HG02870 (cell line): ENCODE data around the gene DGKB.

Source experiments
- ATAC-seq: cut with Tn5 transposase; IDR thresholded peaks from one replicate; pipeline ENCODE4 v1.9.1; 2021; ENCODE audit warnings: mild to moderate bottlenecking, moderate library complexity; ENCODE audit not compliant: unreplicated experiment

DGKB gene

DNA sequence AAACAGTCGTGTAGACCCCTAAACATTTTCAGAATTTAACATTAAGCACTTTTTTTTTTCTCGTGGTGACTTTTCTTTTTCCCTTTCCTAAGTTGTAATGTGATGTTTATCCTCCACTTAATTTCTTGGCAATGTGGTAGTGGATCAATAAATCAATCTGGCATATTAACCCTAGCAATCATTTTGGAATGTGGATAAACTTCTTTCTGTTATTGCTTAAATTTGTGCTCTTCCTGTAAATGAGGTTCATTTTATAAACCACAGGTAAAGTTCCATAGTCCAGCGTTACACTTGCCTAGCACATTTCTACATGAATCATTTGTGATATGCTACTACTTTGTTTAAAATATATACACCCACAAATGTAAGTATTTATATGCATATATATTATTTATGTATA, 665.7 kb downstream of the DGKB start:
- no peak for ATAC-seq

DNA sequence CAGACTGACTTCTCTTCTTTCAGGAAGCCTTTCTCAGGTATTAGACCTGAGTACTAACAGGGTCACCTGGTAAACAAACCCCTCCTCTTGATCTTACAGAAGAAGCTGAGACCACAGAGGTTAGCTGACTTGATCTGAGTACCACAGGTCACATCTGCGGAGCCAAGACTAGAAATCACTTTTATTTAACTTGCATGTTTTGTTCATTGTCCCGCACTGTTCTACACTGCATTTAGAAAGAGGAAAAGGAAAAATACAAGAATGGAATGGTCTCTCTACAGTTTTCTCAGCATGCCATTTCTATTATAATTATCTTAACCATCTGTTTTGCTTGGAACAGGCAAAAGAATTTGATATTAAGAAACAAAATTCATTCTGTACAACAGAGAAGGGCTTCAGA, 667.5 kb downstream of the DGKB start:
- ATAC-seq: no peak

DNA sequence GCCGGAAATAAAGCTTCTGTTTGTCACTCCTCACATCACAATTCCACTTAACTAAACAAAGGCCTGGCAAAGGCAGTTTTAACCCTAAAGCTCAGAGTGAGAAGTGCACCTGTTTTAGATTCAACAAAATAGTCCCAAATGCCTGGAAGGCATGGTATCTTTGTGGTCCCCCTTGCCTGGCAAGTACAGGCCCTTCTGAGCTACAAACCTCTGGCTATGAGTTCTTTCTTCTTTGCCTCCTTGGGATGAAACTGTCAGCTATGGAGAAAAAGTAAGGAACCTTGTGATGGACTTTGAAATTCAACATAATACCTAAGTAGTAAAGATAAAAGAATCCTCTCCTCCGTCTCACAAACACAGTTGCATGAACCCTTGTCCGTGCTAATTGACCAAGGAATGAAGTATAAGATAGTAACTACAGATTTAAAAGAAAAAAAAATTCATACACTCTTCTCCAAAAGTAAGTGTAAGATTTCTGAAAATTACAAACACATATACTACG, 668.6 kb downstream of the DGKB start:
- ATAC-seq: no peak

DNA sequence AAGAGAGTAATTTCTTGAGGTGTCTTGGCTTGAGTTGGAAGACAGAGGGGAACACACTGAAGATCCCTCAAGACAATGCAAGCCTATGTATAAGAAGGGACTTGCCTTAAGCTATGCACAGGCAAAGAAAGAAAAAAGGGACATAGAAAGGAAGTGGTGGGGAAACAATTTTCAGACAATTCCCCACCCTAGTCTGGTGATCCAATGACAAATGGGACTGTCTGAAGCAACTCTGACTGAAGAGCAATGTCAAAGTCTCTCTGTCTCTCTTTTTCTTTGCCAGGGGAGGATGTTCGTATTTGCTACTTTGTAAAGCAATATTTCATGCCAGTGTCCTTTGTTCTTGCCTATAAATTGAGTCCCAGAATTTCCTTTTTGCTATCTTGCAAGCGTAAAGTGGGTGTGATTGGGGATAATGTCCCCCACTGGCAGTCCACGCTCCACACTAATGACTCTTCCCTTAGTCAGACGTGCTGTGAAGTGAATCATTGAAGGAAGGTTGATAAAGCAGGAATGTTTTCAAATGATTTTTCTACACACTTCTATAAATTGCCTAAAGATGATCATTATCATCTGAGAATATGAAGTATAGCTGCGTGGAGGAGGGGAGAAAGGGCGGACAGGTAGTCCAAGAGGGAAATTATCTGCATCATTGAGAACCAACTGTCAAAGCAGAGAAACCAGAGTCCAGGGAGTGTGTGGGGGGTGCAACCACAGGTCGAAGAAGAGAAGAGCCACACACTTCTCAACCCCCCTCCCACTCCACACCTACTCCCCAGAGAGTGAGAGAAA, 669.3 kb downstream of the DGKB start:
- no peak for ATAC-seq

DNA sequence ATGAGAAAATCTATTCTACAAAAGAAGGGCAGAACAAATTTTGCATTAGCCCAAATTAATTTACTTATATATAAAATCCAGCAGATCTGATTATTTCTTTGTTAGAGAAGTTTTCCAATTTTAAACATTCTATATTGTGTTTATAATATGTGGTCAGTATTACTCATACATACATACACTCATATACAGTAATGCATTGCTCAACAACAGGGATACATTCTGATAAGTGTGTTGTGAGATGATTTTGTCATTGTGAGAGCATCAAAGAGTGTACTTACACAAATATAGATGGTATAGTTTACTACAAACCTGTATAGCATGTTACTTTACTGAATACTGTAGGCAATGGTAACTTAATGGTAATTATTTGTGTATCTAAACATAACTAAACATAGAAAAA, 673.5 kb downstream of the DGKB start:
- no peak for ATAC-seq

DNA sequence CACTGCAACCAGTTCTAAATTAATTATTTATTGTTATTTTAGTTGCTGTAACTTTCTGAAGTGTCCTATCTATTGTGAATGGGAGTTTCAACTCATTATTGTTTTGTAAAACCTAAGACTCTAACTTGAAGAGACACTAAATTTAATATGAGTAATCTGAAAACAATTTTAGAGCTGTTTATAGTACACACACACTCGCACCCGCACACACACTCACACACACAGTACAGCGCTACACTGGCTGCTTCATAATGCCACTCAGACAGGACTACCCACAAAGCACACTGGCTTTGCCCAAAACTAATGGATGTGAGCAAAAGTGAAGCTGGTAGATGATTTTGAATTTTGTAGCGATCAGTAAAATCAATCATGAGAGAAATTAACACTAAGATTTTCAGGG, 674.2 kb downstream of the DGKB start:
- ATAC-seq: no peak

DNA sequence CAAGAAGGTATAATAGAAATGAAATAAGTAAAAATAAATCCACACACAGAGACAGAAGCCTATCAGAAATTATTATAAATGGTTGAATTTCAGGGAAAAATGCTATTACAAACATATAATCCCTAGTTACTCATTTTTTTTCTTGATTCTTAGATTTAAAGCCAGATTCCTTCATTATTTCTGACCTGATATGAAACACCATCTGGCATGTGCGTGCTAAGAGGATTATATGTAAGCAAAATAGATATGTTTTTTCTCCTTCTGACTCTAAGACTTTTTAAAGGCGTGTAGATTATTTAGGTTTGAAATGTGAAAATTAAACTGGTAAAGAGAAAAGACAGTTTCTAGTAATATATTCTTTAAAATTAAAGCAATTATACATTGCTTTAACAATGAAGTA, 676.4 kb downstream of the DGKB start:
- ATAC-seq: no peak

DNA sequence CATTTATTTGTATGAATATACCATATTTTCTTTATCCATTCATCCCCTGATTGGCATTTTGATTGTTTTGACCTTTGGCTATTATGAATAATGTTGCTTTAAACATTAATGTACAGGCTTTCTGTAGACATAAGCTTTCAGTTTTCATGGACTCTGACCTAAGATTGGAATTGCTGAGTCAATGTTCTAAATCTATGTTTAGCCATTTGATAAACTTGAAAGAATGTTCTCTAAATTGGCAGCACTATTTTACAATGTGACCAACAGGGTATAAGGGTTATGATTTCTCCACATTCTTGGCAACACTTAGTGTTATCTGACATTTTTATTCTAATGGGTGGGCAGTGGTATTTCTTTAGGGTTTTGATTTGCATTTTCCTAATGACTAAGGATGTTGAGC, 683.4 kb downstream of the DGKB start:
- ATAC-seq: no peak

DNA sequence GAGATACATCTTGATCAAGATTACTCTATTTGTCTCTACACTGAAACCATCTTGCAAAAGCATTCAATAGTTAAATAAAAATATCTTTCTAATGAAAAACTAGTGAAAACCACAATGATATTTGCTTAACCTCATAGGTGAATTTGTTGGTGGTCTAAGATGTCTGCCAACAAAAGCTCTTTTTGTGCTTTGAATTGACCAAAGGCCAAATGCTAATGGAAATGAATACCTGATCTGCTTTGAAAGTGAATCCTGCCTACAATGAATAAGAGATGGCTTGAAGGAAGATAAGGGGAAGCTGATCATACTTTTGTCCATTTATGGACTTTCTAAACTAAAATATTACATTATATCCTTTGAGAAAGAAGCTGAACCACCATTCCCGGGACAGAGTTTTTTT, 684.2 kb downstream of the DGKB start:
- ATAC-seq: no peak

DNA sequence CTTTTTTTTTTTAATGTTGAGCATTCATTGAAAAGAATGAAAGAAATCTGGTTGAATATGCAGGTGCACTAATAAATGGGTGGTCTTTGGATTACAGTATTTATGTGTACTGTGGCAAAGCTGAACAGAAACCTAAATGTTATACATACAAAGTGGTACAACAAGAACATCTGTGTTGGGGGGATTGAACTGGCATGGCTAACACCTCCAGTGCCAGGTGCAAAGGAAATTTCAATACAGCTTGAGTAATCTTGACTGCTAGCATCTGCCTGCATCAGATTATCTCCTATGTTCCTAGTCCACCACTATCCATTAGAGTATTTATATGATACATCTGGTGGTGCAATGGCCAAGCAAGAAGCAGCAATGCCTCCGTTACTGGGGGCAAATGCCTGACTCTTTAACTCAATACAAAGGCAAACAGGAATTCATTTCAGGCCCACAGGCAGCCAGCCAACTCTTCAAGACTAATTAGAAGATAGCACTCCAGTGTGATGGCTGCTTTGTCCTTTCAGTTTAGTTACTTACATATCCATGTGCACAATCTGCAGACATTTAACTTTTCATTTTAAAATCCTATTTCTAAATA, 692.6 kb downstream of the DGKB start:
- no peak for ATAC-seq

DNA sequence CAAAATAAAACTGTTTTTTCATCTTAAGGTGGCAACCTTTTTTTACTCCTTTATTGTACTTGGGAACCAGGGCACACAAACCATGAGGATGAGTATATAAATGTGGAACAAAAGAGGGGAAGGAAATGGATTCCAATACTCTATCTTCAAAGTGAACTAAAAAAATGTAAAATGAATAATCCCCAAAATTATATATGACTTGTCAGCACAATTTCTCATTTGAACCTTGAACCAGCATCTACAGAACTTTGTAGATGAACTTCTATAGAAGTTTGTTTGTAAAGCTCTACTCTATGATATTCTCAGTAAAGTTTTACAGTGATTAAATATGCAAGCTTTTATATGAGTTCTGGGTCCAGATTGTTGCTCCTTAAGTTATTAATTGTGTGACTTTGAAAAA, 694.8 kb downstream of the DGKB start:
- no peak for ATAC-seq

DNA sequence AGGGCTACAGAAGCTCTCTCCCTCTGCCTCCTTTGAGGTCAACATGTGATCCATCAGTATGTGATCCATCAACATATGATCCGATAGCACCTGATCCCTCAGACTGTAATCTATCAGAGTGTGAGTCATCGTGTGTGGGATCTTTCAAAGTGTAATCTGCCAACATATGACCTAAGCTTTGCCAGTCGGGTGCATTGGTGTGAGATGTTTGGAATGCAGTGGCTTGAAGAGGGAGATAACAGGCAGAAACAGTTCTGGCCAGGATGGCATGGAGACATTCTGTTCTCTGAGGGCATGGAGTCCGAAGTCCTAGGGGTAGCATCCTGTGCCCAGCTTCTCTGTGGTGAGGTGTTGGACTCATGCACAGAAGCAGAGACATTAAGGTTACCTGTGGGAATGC, 695.4 kb downstream of the DGKB start:
- no peak for ATAC-seq

DNA sequence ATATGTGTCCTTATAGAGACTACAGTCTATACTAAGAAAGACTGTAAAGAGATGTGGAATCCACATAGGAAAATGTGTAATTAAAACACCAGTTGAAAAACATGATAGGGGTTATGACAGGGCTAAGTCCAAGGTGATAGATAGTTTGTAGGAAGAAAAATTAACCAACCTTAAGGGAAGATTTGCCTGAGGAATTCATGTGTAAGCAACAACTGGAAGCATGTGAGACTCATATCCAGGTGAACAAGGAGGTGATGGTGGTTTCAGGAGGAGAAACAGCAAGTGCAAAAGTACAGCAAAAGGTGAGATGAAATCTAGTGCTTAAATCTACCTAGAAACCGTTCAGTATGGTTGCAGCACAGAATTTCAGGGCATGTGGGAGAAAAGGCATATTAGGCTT, 696.4 kb downstream of the DGKB start:
- ATAC-seq: no peak

DNA sequence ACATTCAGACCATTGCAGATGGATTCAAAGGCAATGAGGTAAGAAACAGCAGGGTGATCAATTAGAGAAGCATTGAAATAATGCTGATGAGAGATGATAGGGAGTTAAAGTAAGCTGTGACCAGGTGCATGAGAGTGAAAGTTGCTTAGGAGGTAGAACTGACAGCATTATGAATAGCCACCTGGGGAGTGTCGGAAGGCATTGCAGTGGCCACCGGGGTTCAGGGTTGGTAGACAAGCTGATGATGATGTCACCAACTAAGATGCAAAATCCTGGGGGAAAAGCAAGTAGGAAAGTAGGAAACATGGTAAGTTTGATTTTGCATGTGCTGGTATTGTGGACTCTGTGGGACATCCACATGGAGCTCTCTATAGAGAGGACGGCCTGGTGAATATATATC, 701.2 kb downstream of the DGKB start:
- no peak for ATAC-seq

DNA sequence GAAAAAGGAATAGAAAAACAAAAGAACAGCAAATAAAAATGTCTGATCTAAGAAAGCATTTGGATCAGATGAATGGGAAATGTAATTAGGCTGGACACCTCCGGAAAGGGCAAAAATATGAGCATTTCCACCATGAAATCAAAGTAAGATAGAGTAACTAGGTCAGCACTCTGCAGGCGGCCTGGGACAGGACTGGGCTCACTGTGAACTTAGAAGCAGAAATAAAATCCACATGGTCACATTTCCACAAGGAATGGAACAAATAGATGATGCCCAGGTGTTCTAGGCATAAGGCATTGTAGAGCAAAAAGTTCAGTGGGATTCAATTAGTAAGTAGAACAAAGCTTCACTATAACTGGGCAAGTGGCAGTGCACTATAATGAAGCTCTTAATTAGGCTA, 703.2 kb downstream of the DGKB start:
- no peak for ATAC-seq

DNA sequence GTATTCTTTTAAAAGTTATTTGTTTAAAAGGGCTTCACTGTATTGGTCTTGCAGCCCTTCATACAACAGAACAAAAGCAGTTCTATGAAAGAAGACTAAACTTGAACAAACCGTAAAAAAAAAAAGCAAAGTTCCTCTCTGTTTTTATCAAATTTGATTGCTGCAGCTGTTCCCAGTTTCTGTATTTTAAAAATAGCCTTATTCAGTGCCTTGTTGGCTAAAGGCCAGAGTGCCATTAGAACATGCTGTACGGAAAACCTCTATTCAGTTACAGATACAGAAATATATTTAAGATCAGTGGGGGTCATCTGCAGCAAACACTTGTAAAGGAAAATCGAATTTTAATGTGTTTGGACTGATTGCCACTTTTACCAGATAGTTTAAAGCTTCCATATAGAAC, 705.3 kb downstream of the DGKB start:
- no peak for ATAC-seq

DNA sequence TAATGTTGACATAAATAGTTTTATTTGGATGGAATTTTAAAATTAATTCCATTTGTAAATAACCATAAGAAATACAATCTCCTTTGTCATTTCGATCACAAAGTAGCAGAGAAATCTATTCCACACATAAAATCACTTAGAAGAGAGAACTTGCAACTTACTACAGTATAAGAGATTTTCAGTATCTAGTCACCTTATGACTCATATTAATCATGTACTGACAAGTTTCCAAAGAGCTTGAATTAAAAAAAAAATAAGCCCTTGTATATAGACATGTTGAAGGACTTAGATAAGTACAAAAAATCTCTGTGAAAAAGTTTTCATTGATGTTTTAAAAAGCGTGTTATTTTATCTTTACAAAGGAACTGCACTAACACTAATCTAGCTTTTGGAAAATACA, 706.0 kb downstream of the DGKB start:
- ATAC-seq: no peak

DNA sequence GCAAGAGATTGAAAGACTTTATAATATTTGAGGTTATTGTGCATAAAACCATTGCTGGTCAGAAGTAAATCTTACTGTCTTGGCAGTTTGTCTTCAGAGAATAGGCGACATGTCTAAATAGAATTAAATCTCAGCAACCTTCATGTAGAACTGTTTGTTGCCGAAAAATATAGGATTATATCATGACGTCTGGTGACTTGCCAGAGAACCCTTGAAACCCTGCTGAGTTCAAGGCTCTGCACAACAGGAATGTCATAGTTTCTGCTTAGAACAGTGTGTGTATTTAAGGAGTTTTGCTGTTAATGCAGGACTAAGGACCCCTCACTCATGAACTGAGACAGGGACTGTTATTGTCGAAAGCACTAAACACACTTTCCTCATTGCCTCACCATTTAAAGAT, 706.7 kb downstream of the DGKB start:
- ATAC-seq: no peak

DNA sequence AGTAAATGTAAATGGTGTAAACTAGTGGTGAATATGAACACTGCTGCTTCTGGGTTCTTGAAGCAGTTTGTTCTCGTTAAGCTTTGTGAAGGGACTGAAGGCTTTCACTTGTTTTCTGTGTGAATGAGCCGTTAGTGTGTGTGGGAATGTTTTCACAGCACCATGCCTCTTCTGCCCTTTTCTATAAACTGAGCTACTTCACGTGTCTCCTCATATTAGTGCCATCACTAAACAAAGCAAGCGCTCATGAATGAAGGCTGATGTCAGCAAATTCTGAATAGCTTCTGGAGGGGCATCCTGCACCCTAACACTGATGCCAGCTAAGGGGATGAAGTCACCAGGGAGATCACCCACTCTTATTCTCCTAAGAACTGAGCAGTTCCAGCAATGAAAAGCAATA, 707.5 kb downstream of the DGKB start:
- ATAC-seq: no peak

DNA sequence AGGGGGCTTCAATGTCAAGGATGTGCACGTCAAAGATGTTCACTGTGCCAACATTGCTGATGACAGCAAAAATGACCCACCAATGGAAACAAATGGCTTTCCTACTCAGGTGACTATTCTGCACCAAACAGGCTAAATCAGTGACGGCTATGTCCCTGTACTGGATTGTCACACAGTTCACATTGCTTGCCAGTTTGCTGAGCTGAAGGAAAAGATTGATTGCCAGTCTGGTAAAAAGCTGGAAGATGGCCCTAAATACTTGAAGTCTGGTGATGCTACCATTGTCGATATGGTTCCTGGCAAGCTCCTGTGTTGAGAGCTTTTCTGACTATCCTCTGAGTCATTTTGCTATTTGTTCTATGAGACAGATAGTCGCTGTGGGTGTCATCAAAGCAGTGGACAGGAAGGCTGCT, 710.9 kb downstream of the DGKB start:
- ATAC-seq: no peak

DNA sequence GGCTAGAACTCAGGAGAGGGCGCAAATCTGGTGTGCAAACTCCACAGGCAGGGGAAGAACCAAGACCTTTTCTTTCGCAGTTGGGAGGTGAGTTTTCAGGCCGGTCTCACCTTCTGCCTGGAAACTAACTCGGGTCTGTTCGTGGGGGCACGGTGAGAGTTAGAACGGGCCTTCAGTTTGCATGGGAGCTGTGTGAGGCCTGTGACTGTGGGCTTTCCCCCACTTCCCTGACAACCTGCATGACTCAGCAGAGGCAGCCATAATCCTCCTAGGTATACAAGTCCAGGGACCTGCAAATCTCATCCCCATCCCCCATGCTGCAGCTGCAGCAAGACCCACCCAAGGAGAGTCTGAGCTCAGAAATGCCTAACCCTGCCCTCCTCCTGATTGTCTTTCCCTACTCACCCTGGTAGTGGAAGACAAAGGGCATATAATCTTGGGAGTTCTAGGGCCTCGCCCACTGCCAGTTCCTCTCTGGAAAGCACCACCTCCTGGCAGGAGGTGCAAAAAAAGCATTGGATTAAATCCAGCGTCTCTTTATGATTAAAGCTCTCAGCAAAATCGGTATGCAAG, 718.2 kb downstream of the DGKB start:
- ATAC-seq: no peak

DNA sequence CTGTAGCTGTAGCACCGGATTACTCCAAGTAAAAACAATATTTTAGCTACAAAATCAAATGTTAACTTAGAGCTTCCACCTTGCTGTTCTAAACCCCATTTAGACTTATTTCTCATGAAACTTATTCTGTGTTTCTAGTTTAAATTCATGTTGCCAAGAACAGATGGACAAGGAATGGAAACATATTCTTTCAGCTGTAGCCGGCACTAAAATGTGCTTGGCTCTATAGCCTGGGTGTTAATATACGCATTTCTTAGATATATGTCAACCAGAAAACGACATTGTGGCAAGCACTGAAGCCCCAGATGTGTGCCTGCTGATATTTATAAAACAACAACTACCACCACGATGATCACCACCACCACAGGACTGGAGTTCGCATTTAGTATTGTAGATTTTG, 722.8 kb downstream of the DGKB start:
- no peak for ATAC-seq
